Epithelial cell of proximal tubule (primary cell): ENCODE results near the gene C1orf21. TPM values are rescaled to one million over a fixed set of nuclear protein-coding genes. Genes with fewer than 3 reads are reported as not detected.

Source experiments
- DNase-seq: peaks from one replicate; pipeline ENCODE4 v3.0.0-alpha.2; 2011; ENCODE audit warnings: low read depth
- H3K4me3 ChIP-seq: 2 replicates; pipeline ENCODE4 v1.5.1; 2011; ENCODE audit warnings: low read depth, mild to moderate bottlenecking, low read length
- CTCF ChIP-seq: conservative IDR thresholded peaks from 2 replicates; pipeline ENCODE4 v1.5.1; 2012; ENCODE audit warnings: low read depth, mild to moderate bottlenecking, low read length
- total RNA-seq: library from RNA; depleted of rRNA; stranded (reverse); fragments of >200 nt; gene quantifications from 2 replicates; pipeline ENCODE4 v1.2.3, GENCODE V29; 2015

Gene C1orf21
- total RNA-seq, 1 donor from 2014 or later, result 2.3 TPM

- DNase-seq, result no peak
- H3K4me3 ChIP-seq, result no peak overlapping the region
- TF ChIP-seq CTCF, result no peak
Measured at GRCh38 chr1:184465489-184466146, 78.8 kb downstream of the C1orf21 start.

- DNase-seq, result no peak
- H3K4me3 ChIP-seq, result no peak overlapping the region
- TF ChIP-seq CTCF, result no peak
Measured at GRCh38 chr1:184467295-184467694, 80.5 kb downstream of the C1orf21 start.

- DNase-seq, result no peak
- H3K4me3 ChIP-seq, result no peak overlapping the region
- TF ChIP-seq CTCF, result no peak
Measured at GRCh38 chr1:184469396-184469795, 82.6 kb downstream of the C1orf21 start.

- no peak for DNase-seq
- TF ChIP-seq CTCF, result no peak
- H3K4me3 ChIP-seq, result no peak overlapping the region
Measured at GRCh38 chr1:184471686-184472085, 84.9 kb downstream of the C1orf21 start.

GRCh38 chr1:184472136-184472535 is 85.3 kb downstream of the C1orf21 start:
- no peak for TF ChIP-seq CTCF
- no peak for DNase-seq

GRCh38 chr1:184473176-184473966 is 86.5 kb downstream of the C1orf21 start:
- no peak for TF ChIP-seq CTCF
- no peak for DNase-seq
- no peak overlapping the region for H3K4me3 ChIP-seq

More at GRCh38 chr1:184472136-184472535, 85.3 kb downstream of the C1orf21 start:
- no peak overlapping the region for H3K4me3 ChIP-seq
